DOHH2 (cell line): ENCODE data around the gene PFDN5.

Source experiments
- EZH2phosphoT487 ChIP-seq: fragments of 200-600 bp; sonication (generic); IDR thresholded peaks from 2 replicates; pipeline ENCODE4 v1.6.1; 2017; ENCODE audit warnings: borderline replicate concordance, mild to moderate bottlenecking, antibody characterized with exemption, low read length, moderate library complexity, mixed read lengths
- TF ChIP-seq, protein P1 (sequence below): fragments of 200-600 bp; sonication (generic); IDR thresholded peaks from one replicate; pipeline ENCODE4 v1.5.1; 2014; ENCODE audit warnings: antibody characterized with exemption, mild to moderate bottlenecking, low read depth, low read length; ENCODE audit not compliant: poor library complexity, severe bottlenecking

DNA sequence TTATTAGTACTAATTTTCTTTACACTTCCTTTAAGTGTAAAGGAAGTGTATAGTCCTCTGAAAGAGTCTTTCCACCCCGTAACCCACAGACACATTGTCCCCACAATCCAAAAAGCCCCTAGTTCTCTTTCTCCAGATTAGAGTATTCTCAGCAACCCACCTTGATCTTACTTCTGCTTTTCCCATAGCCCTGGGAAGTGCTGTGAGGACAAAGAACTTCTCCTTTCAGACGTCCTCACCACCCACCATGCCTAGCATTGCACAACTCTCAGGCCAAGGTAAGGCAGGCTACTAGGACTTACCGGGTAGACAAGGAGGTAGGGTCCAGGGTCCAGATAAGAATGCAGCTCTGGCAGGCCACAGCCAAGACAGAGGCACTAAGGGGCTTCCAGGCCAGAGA lies 18.7 kb downstream of the PFDN5 start:
- TF ChIP-seq, protein P1, sequence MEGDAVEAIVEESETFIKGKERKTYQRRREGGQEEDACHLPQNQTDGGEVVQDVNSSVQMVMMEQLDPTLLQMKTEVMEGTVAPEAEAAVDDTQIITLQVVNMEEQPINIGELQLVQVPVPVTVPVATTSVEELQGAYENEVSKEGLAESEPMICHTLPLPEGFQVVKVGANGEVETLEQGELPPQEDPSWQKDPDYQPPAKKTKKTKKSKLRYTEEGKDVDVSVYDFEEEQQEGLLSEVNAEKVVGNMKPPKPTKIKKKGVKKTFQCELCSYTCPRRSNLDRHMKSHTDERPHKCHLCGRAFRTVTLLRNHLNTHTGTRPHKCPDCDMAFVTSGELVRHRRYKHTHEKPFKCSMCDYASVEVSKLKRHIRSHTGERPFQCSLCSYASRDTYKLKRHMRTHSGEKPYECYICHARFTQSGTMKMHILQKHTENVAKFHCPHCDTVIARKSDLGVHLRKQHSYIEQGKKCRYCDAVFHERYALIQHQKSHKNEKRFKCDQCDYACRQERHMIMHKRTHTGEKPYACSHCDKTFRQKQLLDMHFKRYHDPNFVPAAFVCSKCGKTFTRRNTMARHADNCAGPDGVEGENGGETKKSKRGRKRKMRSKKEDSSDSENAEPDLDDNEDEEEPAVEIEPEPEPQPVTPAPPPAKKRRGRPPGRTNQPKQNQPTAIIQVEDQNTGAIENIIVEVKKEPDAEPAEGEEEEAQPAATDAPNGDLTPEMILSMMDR, result no peak
- TF ChIP-seq EZH2phosphoT487, result no peak
